Endodermal cell (in vitro differentiated cells): Measurements from ENCODE around the gene SPATA6L. TPM values are rescaled to one million over a fixed set of nuclear protein-coding genes. Genes with fewer than 3 reads are reported as not detected.
"Not testable (repeated sequence)": the region's sequence is repeated elsewhere in the genome, so short reads cannot be mapped to it uniquely, and the experiment has no call there.

Experiments
- DNase-seq: peaks from one replicate; pipeline ENCODE4 v3.0.0-alpha.2; 2017
- H3K27ac ChIP-seq: 2 replicates; pipeline ENCODE4 v1.5.1; 2013; ENCODE audit warnings: mild to moderate bottlenecking, low read depth, low read length, moderate library complexity
- H3K27me3 ChIP-seq: 2 replicates; pipeline ENCODE4 v1.6.1; 2013; ENCODE audit warnings: mild to moderate bottlenecking, low read length, moderate library complexity; ENCODE audit not compliant: insufficient read depth, control insufficient read depth, poor library complexity, severe bottlenecking
- H3K36me3 ChIP-seq: 2 replicates; pipeline ENCODE4 v1.7.0; 2013; ENCODE audit warnings: mild to moderate bottlenecking, low read length, moderate library complexity; ENCODE audit not compliant: control insufficient read depth, insufficient read depth
- H3K4me1 ChIP-seq: one replicate; pipeline ENCODE4 v1.7.0; 2013; ENCODE audit warnings: low read length; ENCODE audit not compliant: control insufficient read depth, insufficient read depth
- H3K4me3 ChIP-seq: 2 replicates; pipeline ENCODE4 v1.5.1; 2013; ENCODE audit warnings: mild to moderate bottlenecking, low read length, moderate library complexity
- H3K9ac ChIP-seq: 2 replicates; pipeline ENCODE4 v1.6.1; 2013; ENCODE audit warnings: mild to moderate bottlenecking, low read length, moderate library complexity; ENCODE audit not compliant: poor library complexity, severe bottlenecking; ENCODE audit errors: extremely low read depth
- H3K9me3 ChIP-seq: 2 replicates; pipeline ENCODE4 v1.6.1; 2013; ENCODE audit warnings: mild to moderate bottlenecking, low read length, moderate library complexity; ENCODE audit not compliant: control insufficient read depth
- H3K27ac Mint-ChIP-seq: 2 replicates; pipeline ENCODE4 v1.8.0; 2020; ENCODE audit warnings: mixed read lengths
- H3K27me3 Mint-ChIP-seq: 2 replicates; pipeline ENCODE4 v1.8.0; 2021; ENCODE audit warnings: mild to moderate bottlenecking, mixed read lengths; ENCODE audit not compliant: insufficient read depth
- H3K36me3 Mint-ChIP-seq: 2 replicates; pipeline ENCODE4 v1.8.0; 2020; ENCODE audit warnings: low read depth, mixed read lengths
- H3K4me1 Mint-ChIP-seq: 2 replicates; pipeline ENCODE4 v1.8.0; 2020; ENCODE audit warnings: mixed read lengths
- H3K4me3 Mint-ChIP-seq: 2 replicates; pipeline ENCODE4 v1.8.0; 2020; ENCODE audit warnings: mild to moderate bottlenecking, moderate library complexity, mixed read lengths
- H3K9me3 Mint-ChIP-seq: 2 replicates; pipeline ENCODE4 v1.8.0; 2020; ENCODE audit warnings: mild to moderate bottlenecking, mixed read lengths
- WGBS, 2 experiments: methylation state at CpG; one replicate each; pipeline versions ENCODE4 v1.1.5 to v1.1.7; 2013; ENCODE audit warnings: missing lambda C conversion rate in 2 of 2, mixed read lengths in 1 of 2; ENCODE audit not compliant: insufficient coverage in 1 of 2, insufficient read length in 1 of 2; 5-methylcytosine and 5-hydroxymethylcytosine counted together
- total RNA-seq, 2 donors: library from RNA; stranded (reverse); fragmentation: NEBNext Ultra II Directional in 1 of 2; extraction: Animal tissue kit (Norgen Biotek cat#: 25700) in 1 of 2; gene quantifications; 2 replicates in 1 of 2; 3 replicates in 1 of 2; pipeline ENCODE4 v1.2.1, GENCODE V29; 2021
- TF ChIP-seq, protein P1 (sequence below): fragments of 200-600 bp; sonication (generic); conservative IDR thresholded peaks from 2 replicates; pipeline ENCODE4 v1.5.0; 2021; ENCODE audit warnings: antibody characterized with exemption, mild to moderate bottlenecking

The SPATA6L gene
- total RNA-seq, 2 donors from 2014 or later: 1.2 to 2.0 TPM

DNA sequence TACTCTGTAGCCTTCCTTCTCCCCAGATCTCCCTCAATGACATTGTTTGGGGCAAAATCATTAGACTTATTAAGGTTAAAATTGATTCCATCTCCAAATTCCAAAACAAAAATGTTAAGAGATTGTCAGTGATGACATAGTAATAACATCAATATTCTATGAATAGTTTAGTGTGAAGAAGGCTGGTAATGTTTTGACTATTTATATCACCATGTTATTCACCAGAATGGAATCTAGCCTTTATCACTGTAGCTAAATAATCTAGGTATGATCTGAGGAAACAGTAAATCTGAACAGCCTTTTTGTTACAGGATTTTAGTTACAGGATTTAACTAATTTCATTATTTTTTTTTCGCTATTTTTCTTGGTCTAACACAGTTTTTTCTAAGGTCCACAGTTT lies 5.1 kb downstream of the SPATA6L start:
- H3K36me3 Mint-ChIP-seq: peaks cover 3% of the 10 kb centered on the region
- H3K4me3 Mint-ChIP-seq: no peak overlapping the region
- no peak overlapping the region for H3K9ac ChIP-seq
- no peak overlapping the region for H3K27ac Mint-ChIP-seq
- H3K27me3 Mint-ChIP-seq: peaks cover 1% of the 10 kb centered on the region
- H3K9me3 ChIP-seq: no peaks in the 10 kb centered on the region
- WGBS, 2 experiments: 96 to 100% methylated on average over 1 of the region's 1 CpG
- H3K4me1 Mint-ChIP-seq: peaks cover 51% of the 10 kb centered on the region
- TF ChIP-seq, protein P1, sequence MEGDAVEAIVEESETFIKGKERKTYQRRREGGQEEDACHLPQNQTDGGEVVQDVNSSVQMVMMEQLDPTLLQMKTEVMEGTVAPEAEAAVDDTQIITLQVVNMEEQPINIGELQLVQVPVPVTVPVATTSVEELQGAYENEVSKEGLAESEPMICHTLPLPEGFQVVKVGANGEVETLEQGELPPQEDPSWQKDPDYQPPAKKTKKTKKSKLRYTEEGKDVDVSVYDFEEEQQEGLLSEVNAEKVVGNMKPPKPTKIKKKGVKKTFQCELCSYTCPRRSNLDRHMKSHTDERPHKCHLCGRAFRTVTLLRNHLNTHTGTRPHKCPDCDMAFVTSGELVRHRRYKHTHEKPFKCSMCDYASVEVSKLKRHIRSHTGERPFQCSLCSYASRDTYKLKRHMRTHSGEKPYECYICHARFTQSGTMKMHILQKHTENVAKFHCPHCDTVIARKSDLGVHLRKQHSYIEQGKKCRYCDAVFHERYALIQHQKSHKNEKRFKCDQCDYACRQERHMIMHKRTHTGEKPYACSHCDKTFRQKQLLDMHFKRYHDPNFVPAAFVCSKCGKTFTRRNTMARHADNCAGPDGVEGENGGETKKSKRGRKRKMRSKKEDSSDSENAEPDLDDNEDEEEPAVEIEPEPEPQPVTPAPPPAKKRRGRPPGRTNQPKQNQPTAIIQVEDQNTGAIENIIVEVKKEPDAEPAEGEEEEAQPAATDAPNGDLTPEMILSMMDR: no peak
- H3K36me3 ChIP-seq: no peaks in the 10 kb centered on the region
- no peaks in the 10 kb centered on the region for H3K9me3 Mint-ChIP-seq
- H3K4me1 ChIP-seq: peaks cover 14% of the 10 kb centered on the region
- no peak overlapping the region for H3K27ac ChIP-seq
- no peaks in the 10 kb centered on the region for H3K27me3 ChIP-seq
- DNase-seq: no peak
- no peak overlapping the region for H3K4me3 ChIP-seq

- H3K36me3 ChIP-seq, H3K27ac ChIP-seq, H3K9me3 ChIP-seq, H3K27me3 ChIP-seq, H3K4me3 ChIP-seq, H3K27ac Mint-ChIP-seq, DNase-seq, H3K9me3 Mint-ChIP-seq, H3K9ac ChIP-seq, H3K36me3 Mint-ChIP-seq, H3K27me3 Mint-ChIP-seq, H3K4me3 Mint-ChIP-seq: not testable (repeated sequence)
- WGBS, 2 experiments: 100% methylated on average over 3 of the region's 5 CpGs; no CpG with 5 or more reads in 1 of the 2 experiments
- H3K4me1 ChIP-seq: peaks cover 13% of the 10 kb centered on the region
- H3K4me1 Mint-ChIP-seq: peaks cover 47% of the 10 kb centered on the region
Measured at GRCh38 chr9:4660665-4661064, 5.6 kb downstream of the SPATA6L start.

DNA sequence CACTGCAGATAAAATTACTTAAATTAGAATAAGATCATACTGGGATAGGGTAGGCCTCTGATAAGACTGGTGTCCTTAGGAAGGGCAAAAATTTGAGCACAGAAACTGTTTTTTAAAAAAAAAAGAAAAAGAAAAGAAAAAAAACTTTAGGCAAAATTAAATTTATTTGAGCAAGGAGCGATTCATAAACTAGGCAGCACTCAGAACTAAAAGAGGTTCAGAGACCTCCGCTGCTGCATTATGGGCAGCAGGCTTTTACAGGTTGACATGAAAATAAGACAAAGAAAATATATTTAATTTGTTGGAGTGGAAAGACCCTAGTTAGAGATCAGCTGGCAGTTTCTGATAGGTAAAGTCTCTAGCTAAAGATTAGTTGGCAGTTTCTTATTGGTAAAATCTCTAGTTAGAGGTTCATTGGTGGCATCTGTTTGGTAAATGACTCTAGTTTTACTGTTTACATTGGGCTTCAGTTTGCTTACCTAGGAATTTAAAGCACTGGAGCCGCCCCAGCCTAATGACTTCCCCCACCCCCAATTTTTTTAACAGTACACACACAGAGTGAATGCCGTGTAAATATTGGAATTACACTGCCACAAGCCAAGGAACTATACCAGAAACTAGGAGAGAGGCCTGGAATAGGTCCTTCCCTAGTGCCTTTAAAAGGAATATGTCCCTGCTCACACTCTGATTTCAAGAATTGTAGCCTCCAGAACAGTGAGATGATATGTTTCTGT lies 8.7 kb downstream of the SPATA6L start:
- DNase-seq: no peak
- H3K36me3 Mint-ChIP-seq: peaks cover 3% of the 10 kb centered on the region
- H3K9me3 Mint-ChIP-seq: no peaks in the 10 kb centered on the region
- Histone ChIP-seq H3K27ac (no peak overlapping the region), H3K9me3 (no peaks in the 10 kb centered on the region), H3K36me3 (no peaks in the 10 kb centered on the region), H3K4me3 (no peak overlapping the region), H3K9ac (no peak overlapping the region), H3K4me1 (peaks cover 3% of the 10 kb centered on the region), H3K27me3 (no peaks in the 10 kb centered on the region)
- no peak overlapping the region for H3K4me3 Mint-ChIP-seq
- WGBS, 2 experiments: 91 to 96% methylated on average over 2 to 4 of the region's 4 CpGs
- TF ChIP-seq, protein P1: no peak
- peaks cover 19% of the 10 kb centered on the region for H3K4me1 Mint-ChIP-seq
- no peak overlapping the region for H3K27ac Mint-ChIP-seq
- H3K27me3 Mint-ChIP-seq: peaks cover 1% of the 10 kb centered on the region
